IPS-NIHi7 (cell line): ENCODE measurements around the gene SMC2.
A peak's percentile ranks its signal among the peaks of the same experiment; 100 is the strongest.

Experiments
- DNase-seq: peaks from one replicate; pipeline ENCODE4 v3.0.0; 2012; ENCODE audit warnings: mixed read lengths; ENCODE audit errors: extremely low spot score

The SMC2 gene

DNA sequence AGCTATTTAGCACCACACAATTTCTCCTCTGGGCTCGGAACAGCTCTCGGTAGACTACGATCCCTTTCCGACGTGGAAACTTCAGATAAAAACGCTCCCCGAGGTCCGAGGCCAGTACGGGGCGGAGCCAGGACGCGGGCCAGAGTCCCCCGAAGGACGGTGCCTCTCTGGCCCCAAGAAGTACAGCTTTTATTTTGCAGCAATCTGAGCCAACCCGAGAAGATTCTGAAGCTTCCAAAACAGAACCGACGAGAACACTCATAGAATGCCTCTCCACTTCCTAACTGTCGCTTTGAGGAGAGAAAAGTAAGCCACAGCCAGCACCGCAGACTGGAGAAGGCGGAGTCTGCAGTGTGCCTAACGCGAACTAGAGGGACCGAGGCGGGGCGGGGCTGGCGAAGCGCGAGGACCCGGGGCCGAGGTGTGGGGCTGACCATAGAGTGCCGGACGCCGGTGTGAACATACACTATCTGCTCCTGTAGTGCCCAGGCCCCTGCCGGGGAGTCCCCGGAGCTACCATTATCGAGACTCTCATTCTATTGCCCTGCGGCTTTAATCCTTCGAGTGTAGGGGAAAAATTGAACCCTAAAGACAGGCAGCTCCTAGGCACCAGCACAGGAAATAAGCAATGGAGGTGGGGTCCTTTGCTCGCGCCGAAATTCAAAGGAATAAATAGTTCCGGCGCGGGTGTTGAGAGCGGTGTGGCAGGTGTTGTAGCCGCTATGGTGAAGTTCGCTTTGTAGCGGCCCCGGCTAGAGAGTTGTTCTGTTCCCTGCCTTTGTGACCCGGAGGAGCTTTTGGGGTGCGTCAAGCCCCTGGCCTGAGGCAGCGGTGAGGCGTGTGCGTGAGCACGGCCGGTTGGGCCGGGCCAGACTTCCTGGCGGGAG is at the start of gene SMC2:
SMC2 (plus strand) TSS at position 663 of the 887 bp plus-strand sequence. CDS start 1,076 bp downstream, outside the sequence.
- DNase-seq = peak; percentile 91

DNA sequence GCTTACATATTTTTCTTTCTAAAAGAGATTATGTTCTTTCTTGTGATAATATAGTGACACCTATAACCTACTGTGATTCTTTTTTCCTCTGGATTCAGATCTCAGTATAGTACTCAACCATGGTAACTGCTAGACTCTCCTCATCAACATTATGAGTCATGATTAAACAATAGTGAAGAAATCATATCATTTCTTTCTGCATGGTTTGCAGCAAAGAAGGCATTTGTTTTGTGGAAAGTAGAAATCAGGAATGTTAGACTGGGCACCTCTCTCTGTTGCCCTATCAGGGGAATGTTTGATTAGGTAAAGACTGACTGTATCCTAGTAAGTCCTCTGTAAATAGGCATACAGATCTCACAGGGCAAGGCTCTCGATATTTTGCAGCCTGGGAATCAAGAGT is 25.6 kb upstream of the SMC2 start:
- no peak for DNase-seq

DNA sequence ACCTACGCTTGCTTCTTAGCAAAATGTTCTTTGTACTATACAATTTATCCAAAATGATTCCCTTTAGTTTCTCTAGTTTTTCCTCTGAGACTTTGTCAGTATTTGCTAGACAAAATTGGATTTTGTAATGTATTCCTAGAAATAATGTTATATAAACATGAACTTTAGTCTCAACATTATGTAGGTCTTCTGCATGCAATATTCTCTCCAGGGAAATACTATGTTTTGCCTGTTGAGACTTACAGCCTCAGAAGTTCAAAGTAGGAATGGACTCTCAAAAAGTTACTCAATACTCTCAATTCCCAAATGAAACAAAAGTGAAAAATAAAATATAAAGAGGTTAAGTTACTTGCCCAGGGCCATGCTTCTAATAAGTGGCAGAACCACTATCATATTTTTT is 24.8 kb upstream of the SMC2 start:
- DNase-seq = no peak

- DNase-seq = no peak
Observed at GRCh38 chr9:104071589-104071988, 22.5 kb upstream of the SMC2 start.

GRCh38 chr9:104073098-104073769 is 20.9 kb upstream of the SMC2 start:
- DNase-seq = no peak

DNA sequence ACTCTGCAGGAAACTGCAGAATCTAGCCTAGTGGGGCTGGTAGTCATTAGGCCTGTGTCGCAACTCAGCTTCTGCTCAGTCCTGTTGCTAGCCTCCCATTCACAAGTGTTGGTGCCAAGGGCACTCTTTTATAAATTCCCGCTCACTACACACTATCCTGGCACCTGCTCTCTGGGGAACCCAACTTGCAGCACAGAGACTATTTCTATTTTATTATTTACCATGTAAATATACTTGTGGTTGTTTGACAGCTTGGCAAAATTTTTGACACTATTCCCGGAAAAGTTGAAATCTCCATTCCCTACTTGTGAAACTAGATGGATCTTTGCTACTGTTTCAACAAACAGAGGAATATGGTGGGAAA is 20.4 kb upstream of the SMC2 start:
- DNase-seq = no peak

DNA sequence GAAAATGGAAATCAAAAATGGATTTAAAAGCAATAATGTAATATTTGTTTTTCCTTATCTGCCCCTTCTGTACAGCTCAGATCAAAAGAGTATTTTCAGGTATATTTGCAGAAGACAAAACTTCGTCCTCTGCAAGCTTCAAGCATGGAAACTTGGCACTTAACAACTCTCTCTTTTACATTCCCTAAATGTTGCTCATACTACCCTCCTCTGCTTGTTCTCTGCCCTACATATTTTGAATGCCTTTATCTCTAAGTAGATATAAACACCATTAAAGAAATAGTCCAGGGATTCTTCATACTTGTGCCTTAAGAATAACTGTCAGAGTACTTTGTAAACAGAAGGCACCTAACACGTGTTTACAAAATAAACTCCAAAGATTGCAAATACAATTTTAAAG is 19.2 kb upstream of the SMC2 start:
- no peak for DNase-seq

- no peak for DNase-seq
Observed at GRCh38 chr9:104075801-104076753, 18.0 kb upstream of the SMC2 start.

- DNase-seq = no peak
Observed at GRCh38 chr9:104078596-104078995, 15.5 kb upstream of the SMC2 start.

- no peak for DNase-seq
Observed at GRCh38 chr9:104080983-104081382, 13.1 kb upstream of the SMC2 start.

GRCh38 chr9:104082168-104082567 is 11.9 kb upstream of the SMC2 start:
- DNase-seq = no peak

DNA sequence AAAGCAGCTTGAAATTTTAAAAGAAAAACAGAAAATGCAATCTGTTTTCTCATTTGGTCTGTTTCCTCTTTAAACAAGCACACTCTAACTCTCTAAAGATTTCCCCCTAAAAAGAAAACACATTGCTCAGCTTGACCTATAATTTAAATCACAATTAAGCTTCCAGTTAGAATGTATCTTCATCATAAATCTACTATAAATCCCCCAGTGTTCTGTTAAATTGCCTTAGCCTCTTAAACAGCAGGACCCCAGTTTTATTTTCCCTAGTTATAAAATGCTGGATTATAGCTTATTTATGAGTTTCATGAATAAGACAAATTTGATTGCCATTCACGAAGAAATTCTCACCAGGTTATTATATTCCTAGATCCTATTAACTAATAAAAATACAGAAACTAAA is 8.6 kb upstream of the SMC2 start:
- no peak for DNase-seq

- DNase-seq = no peak
Observed at GRCh38 chr9:104087894-104088293, 6.2 kb upstream of the SMC2 start.

DNA sequence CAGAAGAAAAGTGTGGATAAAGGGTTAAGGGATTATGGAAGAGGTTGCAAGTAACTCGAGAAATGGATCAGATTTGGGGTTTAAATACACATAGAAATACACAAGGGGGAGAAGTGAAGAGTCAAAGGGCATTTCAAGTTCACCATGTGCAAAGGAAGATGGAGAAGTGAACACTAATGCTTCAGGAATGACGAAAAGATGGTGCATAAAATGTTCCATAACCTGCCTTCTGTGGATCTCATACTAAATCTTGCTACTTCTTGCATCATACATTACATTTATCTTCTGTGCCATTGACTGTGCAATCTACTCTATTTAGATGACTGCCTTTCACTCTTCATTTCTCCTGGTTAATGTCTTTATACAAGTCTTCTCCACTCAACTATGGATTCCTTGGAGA is 5.7 kb upstream of the SMC2 start:
- no peak for DNase-seq

GRCh38 chr9:104090578-104090977 is 3.5 kb upstream of the SMC2 start:
- no peak for DNase-seq

DNA sequence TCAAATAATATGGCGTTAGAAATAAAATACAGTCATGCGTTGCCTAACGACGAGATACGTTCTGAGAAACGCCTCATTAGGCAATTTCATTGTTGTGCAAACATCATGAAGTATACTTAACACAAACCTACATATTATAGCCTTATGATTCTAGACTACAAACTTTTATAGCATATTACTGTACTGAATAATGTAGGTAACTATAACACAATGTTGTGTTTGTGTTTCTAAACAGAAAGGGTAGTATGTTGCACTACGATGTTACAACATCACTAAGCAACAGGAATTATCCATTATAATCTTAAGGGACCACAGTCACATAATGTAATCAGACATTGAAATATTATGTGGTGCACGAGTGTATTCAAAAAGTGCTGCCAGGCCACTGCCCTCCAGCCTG is 3.0 kb upstream of the SMC2 start:
- no peak for DNase-seq

- no peak for DNase-seq
Observed at GRCh38 chr9:104091708-104092107, 2.4 kb upstream of the SMC2 start.

GRCh38 chr9:104092192-104092591 is 1.9 kb upstream of the SMC2 start:
- no peak for DNase-seq

DNA sequence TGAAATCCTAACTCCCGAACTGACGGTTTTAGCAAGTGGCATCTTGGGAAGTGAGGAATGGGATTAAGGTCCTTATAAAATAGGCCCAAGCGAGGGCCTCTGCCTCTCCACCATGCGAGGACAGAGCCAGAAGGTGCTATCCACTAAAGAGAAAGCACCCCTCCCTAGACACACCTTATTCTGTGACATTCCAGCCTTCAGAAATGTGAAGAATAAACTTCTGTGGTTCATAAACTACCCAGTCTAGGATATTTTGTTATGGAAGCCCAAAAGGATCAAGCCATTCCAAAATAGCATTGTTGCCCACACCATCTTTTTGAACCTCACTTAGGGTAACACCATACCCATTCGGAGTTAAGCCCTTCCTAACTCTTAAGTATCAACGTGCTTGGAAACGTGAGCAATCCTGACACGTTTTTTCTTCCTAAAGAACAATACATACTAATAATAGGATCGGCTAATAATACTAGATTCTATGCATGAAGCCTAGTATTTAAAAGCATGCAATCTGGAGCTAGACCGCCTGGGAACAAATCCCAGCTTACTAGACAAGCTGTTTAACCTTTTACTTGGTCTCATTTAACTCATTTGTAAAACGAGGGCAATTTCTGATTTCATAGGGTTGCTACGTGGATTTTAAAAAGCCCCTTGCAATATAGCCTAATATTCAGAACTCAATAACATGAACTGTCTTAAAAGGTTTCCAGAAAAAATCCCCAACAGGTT is 1.1 kb upstream of the SMC2 start:
- DNase-seq = no peak

GRCh38 chr9:104094534-104095015 is 466 bp downstream of the SMC2 start:
- DNase-seq = peak; percentile 84

GRCh38 chr9:104099630-104100029 is 5.5 kb downstream of the SMC2 start:
- DNase-seq = no peak
